WI38 (cell line): ENCODE measurements around the gene SOD3.

ENCODE experiments used
- H3K4me3 ChIP-seq: 2 replicates; pipeline ENCODE4 v1.5.1; 2011; ENCODE audit warnings: low read depth, mild to moderate bottlenecking, control low read depth, low read length
- CTCF ChIP-seq: IDR thresholded peaks from 2 replicates; pipeline ENCODE4 v1.5.1; 2012; ENCODE audit warnings: low read depth, mild to moderate bottlenecking, control low read depth, low read length

The SOD3 gene

GRCh38 chr4:24775032-24775605 is 20.3 kb upstream of the SOD3 start:
- TF ChIP-seq CTCF = no peak
- H3K4me3 ChIP-seq = no peak overlapping the region

- TF ChIP-seq CTCF = no peak
- no peak overlapping the region for H3K4me3 ChIP-seq
Observed at GRCh38 chr4:24775750-24776149, 19.6 kb upstream of the SOD3 start.

- no peak for TF ChIP-seq CTCF
- H3K4me3 ChIP-seq = no peak overlapping the region
Observed at GRCh38 chr4:24777536-24778463, 17.6 kb upstream of the SOD3 start.

- TF ChIP-seq CTCF = no peak
- no peak overlapping the region for H3K4me3 ChIP-seq
Observed at GRCh38 chr4:24778464-24779225, 16.7 kb upstream of the SOD3 start.

GRCh38 chr4:24780936-24781495 is 14.4 kb upstream of the SOD3 start:
- no peak for TF ChIP-seq CTCF
- H3K4me3 ChIP-seq = no peak overlapping the region

GRCh38 chr4:24781999-24782745 is 13.2 kb upstream of the SOD3 start:
- no peak overlapping the region for H3K4me3 ChIP-seq
- TF ChIP-seq CTCF = no peak
